SK-N-SH (cell line): ENCODE results near the gene RRAD. TPM values are rescaled to one million over a fixed set of nuclear protein-coding genes. Genes with fewer than 3 reads are reported as not detected.

Experiments used
- CTCF ChIA-PET: fragments of 300-600, 350-600 bp; formaldehyde crosslinking; extraction: SDS; loops from one replicate; lab custom pipeline; 2021; lab: Yijun Ruan, JAX
- POLR2A ChIA-PET: fragments of 350-600 bp; sonication (Branson Sonifier 250); formaldehyde crosslinking; extraction: SDS; loops from one replicate; lab custom pipeline; 2020; ENCODE audit warnings: antibody characterized with exemption, inconsistent platforms; lab: Yijun Ruan, JAX
- DNase-seq: peaks from one replicate; pipeline ENCODE4 v3.0.0; 2012
- H2AFZ ChIP-seq: fragments of 200-600 bp; sonication (generic); 2 replicates; pipeline ENCODE4 v1.8.1; 2016; ENCODE audit warnings: antibody characterized with exemption, mild to moderate bottlenecking, low read depth
- H3F3A ChIP-seq: fragments of 200-600 bp; sonication (generic); replicated peaks from 2 replicates; pipeline ENCODE3; 2016; ENCODE audit warnings: antibody characterized with exemption, mild to moderate bottlenecking; ENCODE audit not compliant: insufficient read depth
- H3K27ac ChIP-seq, 2 experiments: fragments of 200-500 bp in 1 of 2; fragments of 200-600 bp in 1 of 2; sonication (Bioruptor generic) in 1 of 2; sonication (generic), shearing (Covaris generic) in 1 of 2; 2 replicates each; pipeline versions ENCODE4 v1.5.1 to v1.6.1; 2014 to 2016; ENCODE audit warnings: low read depth in 2 of 2, inconsistent platforms in 1 of 2, low read length in 1 of 2, mild to moderate bottlenecking in 1 of 2, mixed read lengths in 1 of 2
- H3K27me3 ChIP-seq: fragments of 200-600 bp; sonication (generic), shearing (Covaris generic); 2 replicates; pipeline ENCODE4 v1.6.1; 2016; ENCODE audit warnings: mixed run types; ENCODE audit not compliant: insufficient read depth
- H3K36me3 ChIP-seq, 2 experiments: fragments of 200-500 bp in 1 of 2; fragments of 200-600 bp in 1 of 2; sonication (Bioruptor generic) in 1 of 2; sonication (generic) in 1 of 2; replicated peaks in 1 of 2; 2 replicates each; pipeline versions ENCODE3 to v1.5.1; 2014 to 2016; ENCODE audit warnings: low read length in 1 of 2, mild to moderate bottlenecking in 1 of 2; ENCODE audit not compliant: insufficient read depth in 2 of 2, control insufficient read depth in 1 of 2
- H3K4me1 ChIP-seq, 2 experiments: fragments of 200-500 bp in 1 of 2; fragments of 200-600 bp in 1 of 2; sonication (Bioruptor generic) in 1 of 2; sonication (generic), shearing (Covaris generic) in 1 of 2; 2 replicates each; pipeline versions ENCODE4 v1.5.1 to v1.6.1; 2014 to 2016; ENCODE audit warnings: low read depth in 1 of 2, low read length in 1 of 2, mixed run types in 1 of 2; ENCODE audit not compliant: insufficient read depth in 2 of 2, control insufficient read depth in 1 of 2
- H3K4me2 ChIP-seq: fragments of 200-600 bp; sonication (generic), shearing (Covaris generic); 2 replicates; pipeline ENCODE4 v1.6.1; 2017; ENCODE audit warnings: mixed run types
- H3K4me3 ChIP-seq, 2 experiments: fragments of 200-500 bp in 1 of 2; fragments of 200-600 bp in 1 of 2; sonication (Bioruptor generic) in 1 of 2; sonication (generic), shearing (Covaris generic) in 1 of 2; 2 replicates each; pipeline versions ENCODE4 v1.5.1 to v1.8.1; 2014 to 2016; ENCODE audit warnings: low read depth in 2 of 2, inconsistent platforms in 1 of 2, low read length in 1 of 2, mild to moderate bottlenecking in 1 of 2, mixed read lengths in 1 of 2, moderate library complexity in 1 of 2
- H3K79me2 ChIP-seq: fragments of 200-600 bp; sonication (generic); 2 replicates; pipeline ENCODE4 v1.8.1; 2017; ENCODE audit warnings: mild to moderate bottlenecking; ENCODE audit not compliant: insufficient read depth
- H3K9ac ChIP-seq: fragments of 200-600 bp; sonication (generic); 2 replicates; pipeline ENCODE4 v1.6.1; 2017; ENCODE audit warnings: mixed run types
- H3K9me2 ChIP-seq: fragments of 200-600 bp; sonication (generic); 2 replicates; pipeline ENCODE4 v1.6.1; 2017; ENCODE audit warnings: mixed run types
- H3K9me3 ChIP-seq: fragments of 200-600 bp; sonication (generic); 2 replicates; pipeline ENCODE4 v1.6.1; 2017; ENCODE audit warnings: mixed run types, mild to moderate bottlenecking, moderate library complexity
- H4K20me1 ChIP-seq: fragments of 200-600 bp; sonication (generic); 2 replicates; pipeline ENCODE4 v1.6.1; 2017; ENCODE audit warnings: mild to moderate bottlenecking, mixed run types; ENCODE audit not compliant: insufficient read depth
- FOSL2 ChIP-seq: IDR thresholded peaks from 2 replicates; pipeline ENCODE4 v1.4.0; 2012; ENCODE audit warnings: low read depth, mild to moderate bottlenecking, moderate library complexity, borderline replicate concordance
- NFIC ChIP-seq: IDR thresholded peaks from 2 replicates; pipeline ENCODE4 v1.4.0; 2012; ENCODE audit warnings: borderline replicate concordance
- RAD21 ChIP-seq: IDR thresholded peaks from 2 replicates; pipeline ENCODE4 v1.6.1; 2012; ENCODE audit warnings: mild to moderate bottlenecking, low read length
- RFX5 ChIP-seq: IDR thresholded peaks from 2 replicates; pipeline ENCODE4 v1.6.1; 2012; ENCODE audit warnings: mild to moderate bottlenecking, improper control_type of control experiment, low read length
- SMC3 ChIP-seq: IDR thresholded peaks from 2 replicates; pipeline ENCODE4 v1.6.1; 2012; ENCODE audit warnings: low read depth, low read length, improper control_type of control experiment
- USF2 ChIP-seq: fragments of 150-350 bp; IDR thresholded peaks from 2 replicates; pipeline ENCODE4 v1.6.1; 2017; ENCODE audit warnings: antibody characterized with exemption, low read length, low read depth, borderline replicate concordance
- ZBTB33 ChIP-seq: IDR thresholded peaks from 2 replicates; pipeline ENCODE4 v1.4.0; 2012; ENCODE audit warnings: low read depth, borderline replicate concordance
- WGBS: methylation state at CpG from one replicate; pipeline ENCODE4 v1.1.6; 2017; ENCODE audit warnings: low lambda C conversion rate; 5-methylcytosine and 5-hydroxymethylcytosine counted together
- polyA plus RNA-seq, 3 experiments: library from polyadenylated mRNA; depleted of rRNA; stranded (reverse); fragments of >200 nt; gene quantifications; 2 replicates each; pipeline ENCODE4 v1.2.3, GENCODE V29; 2012
- TF ChIP-seq, protein P1 (sequence below): IDR thresholded peaks from 2 replicates; pipeline ENCODE4 v1.4.0; 2012; ENCODE audit warnings: low read depth
- TF ChIP-seq, protein P2 (sequence below): fragments of 150-350 bp; IDR thresholded peaks from 2 replicates; pipeline ENCODE4 v1.6.1; 2016; ENCODE audit warnings: mild to moderate bottlenecking, low read depth, low read length
- TF ChIP-seq, protein P3 (sequence below): fragments of 200-600 bp; sonication (generic); IDR thresholded peaks from 2 replicates; pipeline ENCODE4 v1.6.1; 2017; ENCODE audit warnings: antibody characterized with exemption, mild to moderate bottlenecking, moderate library complexity

RRAD gene
- polyA plus RNA-seq, 1 of the 3 experiments (the other 2 are of a cell fraction) = 9.3 TPM

DNA sequence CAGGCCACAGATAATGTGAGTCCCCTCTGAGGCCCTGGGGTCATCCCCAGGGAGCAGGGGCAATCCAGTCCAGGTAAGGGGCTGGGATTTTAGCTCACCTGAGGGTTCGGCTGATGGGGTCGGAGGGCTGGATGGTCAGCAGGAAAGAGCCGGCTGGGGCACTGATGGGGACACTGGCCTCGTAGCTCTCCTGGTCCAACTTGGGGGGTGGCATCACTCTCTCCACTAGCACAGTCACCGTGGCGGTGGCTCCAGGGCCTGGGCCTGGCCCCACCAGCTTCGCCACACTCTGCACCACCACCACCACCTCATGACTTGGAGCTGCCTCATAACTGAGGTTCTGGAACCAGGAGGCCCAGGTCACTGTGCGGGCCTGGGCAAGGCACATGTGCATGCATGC lies 13.5 kb downstream of the RRAD start (continued):
- TF ChIP-seq ZBTB33 = no peak
- no peak for TF ChIP-seq FOSL2
- TF ChIP-seq, all 33 proteins: peak for 0

GRCh38 chr16:66911112-66911511 lies 14.2 kb downstream of the RRAD start:
- 46% methylated on average over 2 of the region's 5 CpGs for WGBS
- CTCF ChIA-PET = interaction anchor here (1.2 to 5.7 kb wide), 7 partner anchors 8 to 50 kb away, joined by 3 to 40 read pairs (median 8); partner anchors contain the start of genes CDH16, CES3 and RRAD
- no peaks in the 10 kb centered on the region for H3K4me1 ChIP-seq
- H3K27ac ChIP-seq = no peak overlapping the region
- no peaks in the 10 kb centered on the region for H3K36me3 ChIP-seq
- H3K9me3 ChIP-seq = no peaks in the 10 kb centered on the region
- no peak overlapping the region for H3K4me2 ChIP-seq
- H3F3A ChIP-seq = no peaks in the 10 kb centered on the region
- TF ChIP-seq, protein P1, sequence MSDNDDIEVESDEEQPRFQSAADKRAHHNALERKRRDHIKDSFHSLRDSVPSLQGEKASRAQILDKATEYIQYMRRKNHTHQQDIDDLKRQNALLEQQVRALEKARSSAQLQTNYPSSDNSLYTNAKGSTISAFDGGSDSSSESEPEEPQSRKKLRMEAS = no peak
- TF ChIP-seq RFX5 (no peak), FOSL2 (no peak), ZBTB33 (no peak), SMC3 (no peak), NFIC (no peak), RAD21 (no peak), USF2 (no peak)
- TF ChIP-seq, protein P2, sequence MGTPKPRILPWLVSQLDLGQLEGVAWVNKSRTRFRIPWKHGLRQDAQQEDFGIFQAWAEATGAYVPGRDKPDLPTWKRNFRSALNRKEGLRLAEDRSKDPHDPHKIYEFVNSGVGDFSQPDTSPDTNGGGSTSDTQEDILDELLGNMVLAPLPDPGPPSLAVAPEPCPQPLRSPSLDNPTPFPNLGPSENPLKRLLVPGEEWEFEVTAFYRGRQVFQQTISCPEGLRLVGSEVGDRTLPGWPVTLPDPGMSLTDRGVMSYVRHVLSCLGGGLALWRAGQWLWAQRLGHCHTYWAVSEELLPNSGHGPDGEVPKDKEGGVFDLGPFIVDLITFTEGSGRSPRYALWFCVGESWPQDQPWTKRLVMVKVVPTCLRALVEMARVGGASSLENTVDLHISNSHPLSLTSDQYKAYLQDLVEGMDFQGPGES = no peak
- TF ChIP-seq, protein P3, sequence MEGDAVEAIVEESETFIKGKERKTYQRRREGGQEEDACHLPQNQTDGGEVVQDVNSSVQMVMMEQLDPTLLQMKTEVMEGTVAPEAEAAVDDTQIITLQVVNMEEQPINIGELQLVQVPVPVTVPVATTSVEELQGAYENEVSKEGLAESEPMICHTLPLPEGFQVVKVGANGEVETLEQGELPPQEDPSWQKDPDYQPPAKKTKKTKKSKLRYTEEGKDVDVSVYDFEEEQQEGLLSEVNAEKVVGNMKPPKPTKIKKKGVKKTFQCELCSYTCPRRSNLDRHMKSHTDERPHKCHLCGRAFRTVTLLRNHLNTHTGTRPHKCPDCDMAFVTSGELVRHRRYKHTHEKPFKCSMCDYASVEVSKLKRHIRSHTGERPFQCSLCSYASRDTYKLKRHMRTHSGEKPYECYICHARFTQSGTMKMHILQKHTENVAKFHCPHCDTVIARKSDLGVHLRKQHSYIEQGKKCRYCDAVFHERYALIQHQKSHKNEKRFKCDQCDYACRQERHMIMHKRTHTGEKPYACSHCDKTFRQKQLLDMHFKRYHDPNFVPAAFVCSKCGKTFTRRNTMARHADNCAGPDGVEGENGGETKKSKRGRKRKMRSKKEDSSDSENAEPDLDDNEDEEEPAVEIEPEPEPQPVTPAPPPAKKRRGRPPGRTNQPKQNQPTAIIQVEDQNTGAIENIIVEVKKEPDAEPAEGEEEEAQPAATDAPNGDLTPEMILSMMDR = no peak
- no peaks in the 10 kb centered on the region for H3K9me2 ChIP-seq
- H3K27me3 ChIP-seq = no peaks in the 10 kb centered on the region
- H4K20me1 ChIP-seq = no peaks in the 10 kb centered on the region
- POLR2A ChIA-PET = no interaction called here
- no peak overlapping the region for H3K9ac ChIP-seq
- no peak for DNase-seq
- H2AFZ ChIP-seq = no peak overlapping the region
- H3K79me2 ChIP-seq = no peaks in the 10 kb centered on the region
- no peak overlapping the region for H3K4me3 ChIP-seq
